ENCODE data around the gene ARHGAP9.

- TF ChIP-seq GTF2F1 (IDR thresholded peaks at IDR 0.05; ENCODE audit: borderline replicate concordance, low read depth, low read length) (no peak), ASH2L (IDR thresholded peaks at IDR 0.05; ENCODE audit: low read length) (no peak), MAX (IDR thresholded peaks at IDR 0.05) (no peak)
Measured at GRCh38 chr12:57441846-57442427, 37.7 kb downstream of the ARHGAP9 start.

Data from H1 (cell line).